Activated gamma-delta T cell treated with anti-CD3 and anti-CD28 coated beads, Interleukin-2, amount 50 U/mL, for 16 hours (primary cell): ENCODE data around the gene CHKA.
A peak's percentile ranks its signal among the peaks of the same experiment; 100 is the strongest.

Experiments
- DNase-seq: peaks from one replicate; pipeline ENCODE4 v3.0.0-alpha.2; 2020; ENCODE audit warnings: low read depth

Gene CHKA

GRCh38 chr11:68031144-68031464 lies 90.1 kb downstream of the CHKA start:
- DNase-seq, result no peak

- peak; percentile 97 for DNase-seq
Measured at GRCh38 chr11:68030318-68031143, 90.7 kb downstream of the CHKA start, which contains the start of gene NDUFS8. TSS of gene NDUFS8 (plus strand) at chr11:68030681. CDS start at chr11:68032152, 1,471 bp downstream.

GRCh38 chr11:68028802-68029545 lies 92.2 kb downstream of the CHKA start:
- DNase-seq, result no peak

GRCh38 chr11:68027667-68028066 lies 93.5 kb downstream of the CHKA start:
- DNase-seq, result no peak

- DNase-seq, result no peak
Measured at GRCh38 chr11:68026391-68027105, 94.6 kb downstream of the CHKA start.

GRCh38 chr11:68025047-68025446 lies 96.1 kb downstream of the CHKA start:
- no peak for DNase-seq

- no peak for DNase-seq
Measured at GRCh38 chr11:68024508-68024907, 96.7 kb downstream of the CHKA start.

- DNase-seq, result no peak
Measured at GRCh38 chr11:68022531-68022930, 98.7 kb downstream of the CHKA start.

- no peak for DNase-seq
Measured at GRCh38 chr11:68021167-68021787, 99.9 kb downstream of the CHKA start.

- no peak for DNase-seq
Measured at GRCh38 chr11:68020575-68020974, 100.6 kb downstream of the CHKA start.

- DNase-seq, result no peak
Measured at GRCh38 chr11:68019486-68019885, 101.7 kb downstream of the CHKA start.

- DNase-seq, result no peak
Measured at GRCh38 chr11:68018730-68019190, 102.4 kb downstream of the CHKA start.

- no peak for DNase-seq
Measured at GRCh38 chr11:68017980-68018729, 103.0 kb downstream of the CHKA start.

- DNase-seq, result no peak
Measured at GRCh38 chr11:68016904-68017817, 104.0 kb downstream of the CHKA start.

GRCh38 chr11:68016161-68016903 lies 104.9 kb downstream of the CHKA start:
- no peak for DNase-seq

GRCh38 chr11:68015467-68015866 lies 105.7 kb downstream of the CHKA start:
- DNase-seq, result no peak

GRCh38 chr11:68014947-68015447 lies 106.2 kb downstream of the CHKA start:
- no peak for DNase-seq

GRCh38 chr11:68014157-68014946 lies 106.8 kb downstream of the CHKA start:
- no peak for DNase-seq
